SK-N-SH treated with all-trans-retinoic acid at 6 μM for 48 hours (cell line): ENCODE measurements around the gene ACAA1.

ENCODE experiments used
- ATAC-seq: fragments of 200-7000 bp; cut with Tn5 transposase; 3 replicates; pipeline ENCODE4 v1.9.1; 2020; ENCODE audit warnings: mild to moderate bottlenecking, moderate library complexity
- ARNTL ChIP-seq: fragments of 450-650 bp; formaldehyde crosslinking; IDR thresholded peaks from 2 replicates; pipeline ENCODE4 v1.5.0; 2020; ENCODE audit warnings: low read depth, mild to moderate bottlenecking, moderate library complexity, borderline replicate concordance
- BACH2 ChIP-seq: fragments of 250-450 bp; sonication (Bioruptor Pico); IDR thresholded peaks from 2 replicates; pipeline ENCODE4 v1.9.0; 2021; ENCODE audit warnings: mild to moderate bottlenecking, borderline replicate concordance
- CREB5 ChIP-seq: fragments of 250-450 bp; sonication (Bioruptor Pico); IDR thresholded peaks from 2 replicates; pipeline ENCODE4 v1.5.1; 2020; ENCODE audit warnings: low read depth, mild to moderate bottlenecking, moderate library complexity
- CSDC2 ChIP-seq: fragments of 250-450 bp; sonication (Bioruptor Pico); IDR thresholded peaks from 2 replicates; pipeline ENCODE4 v1.5.0; 2020; ENCODE audit warnings: mild to moderate bottlenecking, moderate library complexity
- CSRNP3 ChIP-seq: fragments of 250-450 bp; sonication (Bioruptor Pico); IDR thresholded peaks from 2 replicates; pipeline ENCODE4 v1.5.1; 2021; ENCODE audit warnings: mild to moderate bottlenecking, moderate library complexity
- ESRRG ChIP-seq: fragments of 250-450 bp; sonication (Bioruptor Pico); IDR thresholded peaks from 2 replicates; pipeline ENCODE4 v1.6.1; 2021; ENCODE audit warnings: mild to moderate bottlenecking
- GLIS3 ChIP-seq: fragments of 250-450 bp; sonication (Bioruptor Pico); IDR thresholded peaks from 2 replicates; pipeline ENCODE4 v1.5.0; 2020; ENCODE audit warnings: mild to moderate bottlenecking, moderate library complexity
- ISL1 ChIP-seq: fragments of 250-450 bp; sonication (Bioruptor Pico); IDR thresholded peaks from 2 replicates; pipeline ENCODE4 v2.1.2; 2022; ENCODE audit warnings: mild to moderate bottlenecking, moderate library complexity
- OSR1 ChIP-seq: fragments of 250-450 bp; sonication (Bioruptor Pico); IDR thresholded peaks from 2 replicates; pipeline ENCODE4 v1.8.0; 2022; ENCODE audit warnings: moderate library complexity, mild to moderate bottlenecking, inconsistent platforms
- PATZ1 ChIP-seq: fragments of 250-450 bp; sonication (Bioruptor Pico); IDR thresholded peaks from 2 replicates; pipeline ENCODE4 v1.8.0; 2020; ENCODE audit warnings: mild to moderate bottlenecking, moderate library complexity, borderline replicate concordance
- POU6F1 ChIP-seq: fragments of 250-450 bp; sonication (Bioruptor Pico); IDR thresholded peaks from 2 replicates; pipeline ENCODE4 v1.8.0; 2021; ENCODE audit warnings: low read depth, mild to moderate bottlenecking, moderate library complexity, borderline replicate concordance
- PPARA ChIP-seq: fragments of 250-450 bp; sonication (Bioruptor Pico); IDR thresholded peaks from 2 replicates; pipeline ENCODE4 v1.5.0; 2020; ENCODE audit warnings: mild to moderate bottlenecking, borderline replicate concordance
- RARB ChIP-seq: fragments of 250-450 bp; sonication (Bioruptor Pico); IDR thresholded peaks from 2 replicates; pipeline ENCODE4 v1.8.0; 2021; ENCODE audit warnings: mild to moderate bottlenecking, moderate library complexity
- SNAI2 ChIP-seq: fragments of 250-450 bp; sonication (Bioruptor Pico); IDR thresholded peaks from 2 replicates; pipeline ENCODE4 v1.5.0; 2020; ENCODE audit warnings: mild to moderate bottlenecking, moderate library complexity
- TCF4 ChIP-seq: fragments of 250-450 bp; sonication (Bioruptor Pico); IDR thresholded peaks from 2 replicates; pipeline ENCODE4 v1.8.0; 2021; ENCODE audit warnings: mild to moderate bottlenecking, moderate library complexity, borderline replicate concordance
- TOX ChIP-seq: fragments of 250-450 bp; sonication (Bioruptor Pico); IDR thresholded peaks from 2 replicates; pipeline ENCODE4 v1.8.0; 2021; ENCODE audit warnings: mild to moderate bottlenecking, moderate library complexity, borderline replicate concordance
- TSHZ2 ChIP-seq: fragments of 250-450 bp; sonication (Bioruptor Pico); IDR thresholded peaks from 2 replicates; pipeline ENCODE4 v1.5.0; 2020; ENCODE audit warnings: mild to moderate bottlenecking, moderate library complexity
- ZC3H10 ChIP-seq: fragments of 250-450 bp; sonication (Bioruptor Pico); IDR thresholded peaks from 2 replicates; pipeline ENCODE4 v1.5.1; 2021; ENCODE audit warnings: mild to moderate bottlenecking, moderate library complexity
- ZFP3 ChIP-seq: fragments of 250-450 bp; sonication (Bioruptor Pico); IDR thresholded peaks from 2 replicates; pipeline ENCODE4 v1.5.0; 2020; ENCODE audit warnings: mild to moderate bottlenecking, moderate library complexity
- ZFP30 ChIP-seq: fragments of 450-650 bp; formaldehyde crosslinking; IDR thresholded peaks from 2 replicates; pipeline ENCODE4 v1.5.0; 2022; ENCODE audit warnings: mild to moderate bottlenecking, moderate library complexity
- ZNF565 ChIP-seq: fragments of 450-650 bp; formaldehyde crosslinking; conservative IDR thresholded peaks from 2 replicates; pipeline ENCODE4 v1.5.0; 2020; ENCODE audit warnings: low read depth, mild to moderate bottlenecking, moderate library complexity
- ZNF70 ChIP-seq: fragments of 450-650 bp; formaldehyde crosslinking; IDR thresholded peaks from 2 replicates; pipeline ENCODE4 v1.5.0; 2020; ENCODE audit warnings: mild to moderate bottlenecking, moderate library complexity

ACAA1 gene

GRCh38 chr3:38109580-38110313, 27.2 kb downstream of the ACAA1 start:
- TF ChIP-seq PPARA = no peak
- no peak for TF ChIP-seq ESRRG (CRISPR knock-in tag)
- TF ChIP-seq ISL1 (CRISPR knock-in tag) = no peak
- no peak for TF ChIP-seq POU6F1 (CRISPR knock-in tag)
- TF ChIP-seq ZNF565 (CRISPR knock-in tag) = no peak
- no peak for TF ChIP-seq TOX (CRISPR knock-in tag)
- no peak for TF ChIP-seq BACH2 (CRISPR knock-in tag)
- TF ChIP-seq ZFP30 (CRISPR knock-in tag) = no peak
- no peak for TF ChIP-seq CREB5
- no peak for TF ChIP-seq CSDC2
- TF ChIP-seq CSRNP3 (CRISPR knock-in tag) = no peak
- no peak for TF ChIP-seq OSR1 (CRISPR knock-in tag)
- TF ChIP-seq SNAI2 (CRISPR knock-in tag) = no peak
- no peak for TF ChIP-seq GLIS3
- no peak for TF ChIP-seq TCF4
- no peak for TF ChIP-seq ZC3H10 (CRISPR knock-in tag)
- no peak for TF ChIP-seq ZNF70
- TF ChIP-seq TSHZ2 (CRISPR knock-in tag) = no peak
- no peak for TF ChIP-seq PATZ1 (CRISPR knock-in tag)
- TF ChIP-seq ARNTL = no peak
- TF ChIP-seq, all 23 proteins: peak for 0
- no peak for ATAC-seq

GRCh38 chr3:38108649-38109579, 28.0 kb downstream of the ACAA1 start:
- no peak for ATAC-seq
- TF ChIP-seq BACH2 (CRISPR knock-in tag) (no peak), ZFP3 (no peak), ZNF565 (CRISPR knock-in tag) (no peak), ZNF70 (no peak), ESRRG (CRISPR knock-in tag) (no peak), CSDC2 (no peak), RARB (CRISPR knock-in tag) (no peak), GLIS3 (no peak), TSHZ2 (CRISPR knock-in tag) (no peak), PATZ1 (CRISPR knock-in tag) (no peak), ZFP30 (CRISPR knock-in tag) (no peak), CREB5 (no peak), OSR1 (CRISPR knock-in tag) (no peak), SNAI2 (CRISPR knock-in tag) (no peak)
